Measurements from ENCODE around the gene GABRB1.

The GABRB1 gene

DNA sequence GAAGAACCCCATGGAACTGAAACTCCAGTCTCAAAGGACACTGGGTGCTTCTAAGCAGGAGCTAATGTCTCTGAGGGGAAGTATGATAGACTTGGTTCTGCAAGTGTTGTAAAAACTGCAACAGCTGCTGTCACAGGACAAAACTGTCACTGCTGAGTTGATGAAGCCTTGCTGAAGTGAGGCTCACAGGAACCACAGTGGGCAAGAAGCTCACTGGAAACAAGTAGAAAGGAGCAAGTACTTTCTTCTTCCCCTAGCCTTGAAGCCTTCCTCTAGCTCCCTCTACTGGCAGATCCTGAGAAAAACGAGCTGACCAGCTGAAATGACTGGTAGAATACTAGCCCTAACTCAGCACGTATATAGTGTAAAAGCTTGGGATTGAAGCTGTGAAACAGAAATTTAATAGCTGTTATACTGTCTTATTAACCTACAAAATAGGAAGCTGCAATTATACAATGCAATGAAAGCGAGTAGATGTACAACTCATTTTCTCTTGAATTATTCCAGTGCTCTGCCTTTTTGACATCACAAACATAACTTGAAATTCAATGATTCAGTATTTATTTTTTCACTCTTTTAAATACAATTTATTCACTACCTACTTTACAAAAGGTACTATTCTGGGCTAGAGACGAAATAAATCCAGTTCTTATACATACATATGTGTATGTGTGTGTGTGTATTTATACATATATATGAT, 91.4 kb downstream of the GABRB1 start:
- peaks cover 3% of the 10 kb centered on the region for H3K9me3 Mint-ChIP-seq
- ATAC-seq = peak; percentile 51
- no peaks in the 10 kb centered on the region for H3K4me1 Mint-ChIP-seq
- no peak overlapping the region for H3K4me3 Mint-ChIP-seq
- H3K36me3 Mint-ChIP-seq = no peaks in the 10 kb centered on the region
- H3K27me3 Mint-ChIP-seq = no peaks in the 10 kb centered on the region
- H3K27ac Mint-ChIP-seq = no peak overlapping the region

DNA sequence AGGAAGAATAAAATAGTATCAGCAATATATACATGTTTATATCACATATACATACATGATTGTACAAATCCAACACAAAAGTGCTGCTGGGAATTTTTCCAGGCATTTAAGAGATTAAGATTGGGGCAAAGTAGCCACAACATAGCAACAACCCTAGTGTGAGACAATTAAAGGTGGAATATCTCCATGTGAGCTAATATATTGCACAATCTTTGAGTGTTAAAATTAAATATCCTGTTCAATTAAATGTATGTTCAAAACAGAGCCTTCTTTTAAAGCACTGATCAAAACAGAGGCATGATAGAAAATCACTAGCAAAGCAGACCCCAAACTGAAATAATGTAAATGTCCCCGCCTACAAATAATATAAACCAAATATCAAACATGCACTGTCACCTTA, 97.6 kb downstream of the GABRB1 start:
- H3K27ac Mint-ChIP-seq = no peak overlapping the region
- H3K4me3 Mint-ChIP-seq = no peak overlapping the region
- no peaks in the 10 kb centered on the region for H3K36me3 Mint-ChIP-seq
- H3K9me3 Mint-ChIP-seq = peaks cover 3% of the 10 kb centered on the region
- ATAC-seq = no peak
- no peaks in the 10 kb centered on the region for H3K27me3 Mint-ChIP-seq
- H3K4me1 Mint-ChIP-seq = no peaks in the 10 kb centered on the region

DNA sequence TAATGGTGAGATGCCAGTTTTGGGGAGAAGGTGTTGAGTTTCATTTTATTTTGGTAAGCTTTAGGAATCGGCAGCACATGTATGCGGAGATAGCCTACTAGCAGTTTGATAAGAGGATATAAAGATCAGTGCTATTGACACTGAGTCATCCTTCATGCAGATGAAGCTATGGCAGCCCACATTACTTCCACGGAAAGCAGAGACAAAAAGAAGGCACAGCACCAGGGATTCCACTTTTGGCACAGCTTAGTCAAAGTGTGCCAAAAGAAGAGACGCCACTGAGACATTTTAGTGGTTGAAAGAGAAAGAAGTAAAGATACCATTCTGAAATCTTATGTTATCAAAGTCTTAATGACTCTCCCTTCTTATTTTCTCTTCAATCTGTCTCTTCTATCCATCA, 103.8 kb downstream of the GABRB1 start:
- ATAC-seq = no peak
- Mint-ChIP-seq H3K4me3 (no peak overlapping the region), H3K9me3 (no peaks in the 10 kb centered on the region), H3K27ac (no peak overlapping the region), H3K27me3 (no peaks in the 10 kb centered on the region), H3K36me3 (no peaks in the 10 kb centered on the region), H3K4me1 (no peaks in the 10 kb centered on the region)

DNA sequence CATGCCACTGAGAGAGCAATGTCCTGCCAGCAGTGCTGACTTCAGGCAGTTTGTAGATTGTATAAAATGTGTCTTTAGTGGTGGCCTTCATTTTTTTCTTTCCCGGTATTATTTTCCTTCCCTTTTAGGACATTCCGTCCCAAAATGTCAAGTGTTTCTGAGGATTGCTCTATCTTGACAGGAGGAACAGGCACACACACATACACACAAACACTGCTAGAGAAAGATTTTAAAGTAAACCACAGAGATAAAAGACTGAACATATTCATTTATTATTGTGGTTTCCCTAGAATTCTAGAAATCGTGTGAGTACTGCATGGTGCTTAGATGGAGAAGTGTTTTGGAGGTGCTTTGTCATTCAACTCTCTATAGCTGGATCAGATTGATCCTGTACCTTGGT, 111.9 kb downstream of the GABRB1 start:
- Mint-ChIP-seq H3K9me3 (no peaks in the 10 kb centered on the region), H3K27ac (no peak overlapping the region), H3K27me3 (peaks cover 9% of the 10 kb centered on the region), H3K4me3 (no peak overlapping the region), H3K4me1 (no peaks in the 10 kb centered on the region), H3K36me3 (no peaks in the 10 kb centered on the region)
- no peak for ATAC-seq

DNA sequence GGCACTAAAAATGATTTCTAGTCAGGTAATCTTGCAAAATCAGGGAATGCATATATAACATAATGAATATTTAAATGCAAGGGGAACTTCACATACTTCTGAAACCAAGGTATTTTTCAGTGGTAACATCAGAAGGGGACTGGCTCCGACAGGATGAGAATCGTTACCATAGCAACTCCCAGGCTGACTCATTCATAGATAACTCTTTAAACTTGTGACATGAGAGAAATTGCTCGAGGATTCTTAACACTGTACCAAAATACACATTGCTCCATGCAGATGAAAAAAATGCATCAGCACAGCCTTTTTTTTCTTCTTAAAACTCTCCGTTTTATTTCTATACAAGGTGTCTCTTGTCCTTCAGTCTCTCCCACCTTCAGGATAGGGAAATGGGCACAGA, 114.3 kb downstream of the GABRB1 start:
- H3K27ac Mint-ChIP-seq = no peak overlapping the region
- no peaks in the 10 kb centered on the region for H3K9me3 Mint-ChIP-seq

DNA sequence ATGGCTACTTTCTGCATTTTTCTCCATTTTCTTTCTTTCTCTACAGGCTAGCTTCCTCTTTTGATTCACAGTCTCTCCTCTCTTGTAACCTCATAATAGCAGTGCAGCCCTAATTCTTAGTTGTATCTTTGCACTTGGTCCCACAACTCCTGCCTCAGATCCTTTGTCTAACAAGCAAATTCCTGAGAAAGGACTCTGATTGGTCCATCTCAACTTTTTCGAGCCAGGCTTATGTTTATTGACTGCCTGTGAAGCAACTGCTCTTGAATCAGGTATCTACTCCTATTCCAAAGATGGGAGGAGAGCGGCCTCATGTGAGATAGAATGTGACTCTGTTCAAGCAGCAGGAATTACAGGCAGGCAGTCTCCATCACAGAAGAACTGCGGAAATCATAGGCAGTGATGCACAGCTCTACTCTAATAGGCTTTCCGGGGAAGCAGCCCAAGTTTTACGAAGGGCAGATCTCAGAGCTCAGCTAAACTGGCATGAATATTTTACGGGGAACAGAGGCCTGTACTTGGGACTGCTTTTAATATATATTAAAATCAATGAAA, 123.5 kb downstream of the GABRB1 start:
- H3K4me3 Mint-ChIP-seq = no peak overlapping the region
- H3K9me3 Mint-ChIP-seq = no peaks in the 10 kb centered on the region
- no peaks in the 10 kb centered on the region for H3K4me1 Mint-ChIP-seq
- ATAC-seq = no peak
- no peak overlapping the region for H3K27ac Mint-ChIP-seq
- no peaks in the 10 kb centered on the region for H3K27me3 Mint-ChIP-seq
- no peaks in the 10 kb centered on the region for H3K36me3 Mint-ChIP-seq

More for the DNA sequence above, 114.3 kb downstream of the GABRB1 start:
- no peak overlapping the region for H3K4me3 Mint-ChIP-seq
- no peaks in the 10 kb centered on the region for H3K4me1 Mint-ChIP-seq
- no peaks in the 10 kb centered on the region for H3K36me3 Mint-ChIP-seq
- peak; percentile 34 for ATAC-seq
- H3K27me3 Mint-ChIP-seq = peaks cover 9% of the 10 kb centered on the region

DNA sequence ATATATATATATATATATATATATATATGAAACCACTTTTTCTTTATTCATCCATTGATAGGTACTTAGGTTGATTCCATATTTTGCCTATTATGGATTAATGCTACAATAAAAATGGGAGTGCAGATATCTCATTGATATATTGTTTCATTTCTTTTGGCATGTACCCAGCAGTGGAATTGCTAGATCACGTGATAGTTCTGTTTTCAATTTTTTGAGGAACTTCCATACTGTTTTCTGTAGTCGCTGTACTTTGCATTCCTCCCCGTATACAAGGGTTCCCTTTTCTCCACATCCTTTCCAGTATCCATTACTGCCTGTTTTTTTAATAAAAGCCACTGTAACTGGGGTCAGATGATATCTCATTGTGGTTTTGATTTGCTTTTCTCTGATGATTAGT, 124.6 kb downstream of the GABRB1 start:
- Mint-ChIP-seq H3K27me3 (no peaks in the 10 kb centered on the region), H3K4me1 (no peaks in the 10 kb centered on the region), H3K9me3 (no peaks in the 10 kb centered on the region), H3K4me3 (no peak overlapping the region), H3K36me3 (no peaks in the 10 kb centered on the region), H3K27ac (no peak overlapping the region)
- ATAC-seq = no peak

DNA sequence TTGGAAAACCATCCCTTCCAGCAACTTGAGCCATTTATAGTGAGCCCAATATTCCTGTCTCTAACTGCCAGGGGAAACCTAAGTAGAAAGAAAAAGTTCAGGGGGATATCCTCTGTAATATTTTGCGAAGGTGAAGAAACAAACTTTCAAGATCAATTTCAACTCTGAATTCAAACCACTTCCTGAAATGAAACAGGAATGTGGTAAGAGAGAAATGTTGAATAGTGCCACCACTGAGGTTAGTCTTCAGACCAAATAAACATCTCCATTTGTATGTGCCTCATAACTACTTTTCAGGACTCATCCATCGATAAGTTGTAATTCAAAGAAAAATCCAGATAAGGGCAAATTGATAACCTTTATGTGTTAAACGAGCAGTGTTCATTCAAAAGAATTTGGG, 128.7 kb downstream of the GABRB1 start:
- H3K27me3 Mint-ChIP-seq = no peaks in the 10 kb centered on the region
- H3K27ac Mint-ChIP-seq = no peak overlapping the region
- peaks cover 1% of the 10 kb centered on the region for H3K9me3 Mint-ChIP-seq
- no peaks in the 10 kb centered on the region for H3K4me1 Mint-ChIP-seq
- H3K4me3 Mint-ChIP-seq = no peak overlapping the region
- no peak for ATAC-seq
- no peaks in the 10 kb centered on the region for H3K36me3 Mint-ChIP-seq

DNA sequence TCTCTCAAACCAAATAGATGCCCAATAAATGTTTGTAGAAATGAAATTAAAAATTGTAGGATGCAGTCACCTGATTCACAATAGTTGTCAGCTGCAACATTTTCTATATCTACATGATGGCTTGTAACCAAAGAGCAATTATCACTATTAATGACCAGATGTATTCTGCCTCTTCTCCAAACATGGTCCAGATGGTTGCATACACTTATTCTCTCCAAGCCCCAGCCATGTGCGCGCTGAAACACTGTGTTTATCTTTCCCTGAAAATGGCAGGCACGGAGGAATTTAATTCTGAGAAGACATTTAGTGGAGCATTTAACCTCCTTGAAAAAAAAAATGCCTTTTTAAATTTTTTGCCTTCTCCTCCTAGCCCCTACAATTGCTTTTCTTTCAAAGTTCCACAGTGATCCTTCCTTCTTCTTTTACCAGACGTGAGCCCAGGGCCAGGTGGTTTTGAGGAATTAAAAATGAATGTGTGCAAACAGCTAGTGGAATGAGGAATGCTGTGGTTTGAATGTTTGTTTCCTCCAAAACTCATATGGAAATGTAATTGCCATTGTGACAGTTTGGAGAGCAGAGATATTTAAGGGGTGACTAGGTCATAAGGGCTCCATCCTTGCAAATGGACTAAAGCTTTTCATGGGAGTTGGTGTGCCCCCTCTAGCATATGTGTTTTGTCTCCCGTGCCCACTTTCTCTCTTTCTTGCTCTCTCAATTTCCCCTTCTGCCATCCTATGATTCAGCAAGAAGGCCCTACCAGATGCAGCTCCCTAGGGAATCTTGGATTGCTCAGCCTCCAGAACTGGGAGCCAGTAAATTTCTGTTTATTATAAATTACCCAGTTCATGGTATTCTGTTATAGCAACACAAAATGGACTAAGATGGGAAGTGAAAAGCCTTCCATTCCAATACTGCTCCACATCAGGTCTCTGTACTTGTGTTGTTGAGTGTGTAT, 136.0 kb downstream of the GABRB1 start:
- no peak overlapping the region for H3K4me3 Mint-ChIP-seq
- H3K27me3 Mint-ChIP-seq = no peaks in the 10 kb centered on the region
- H3K4me1 Mint-ChIP-seq = no peaks in the 10 kb centered on the region
- peaks cover 7% of the 10 kb centered on the region for H3K9me3 Mint-ChIP-seq
- no peaks in the 10 kb centered on the region for H3K36me3 Mint-ChIP-seq
- no peak overlapping the region for H3K27ac Mint-ChIP-seq
- ATAC-seq = no peak

DNA sequence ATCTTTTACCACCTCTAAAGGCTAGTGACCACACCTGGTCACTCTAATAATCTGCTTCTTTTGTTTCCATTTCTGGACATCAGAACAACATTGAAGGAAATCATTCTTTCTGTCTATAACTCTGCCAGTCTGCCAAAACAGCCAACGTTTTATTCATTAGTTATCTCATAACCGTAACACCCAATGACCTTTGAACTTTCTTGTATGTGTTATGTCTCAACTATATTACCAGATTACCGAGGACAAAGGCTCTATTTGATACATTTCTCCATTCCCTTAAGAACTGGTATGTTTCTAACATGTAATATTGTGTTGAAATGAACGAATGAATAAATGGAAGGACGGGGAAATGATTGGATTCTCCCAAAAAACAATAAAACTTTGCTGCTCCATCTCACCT, 152.7 kb downstream of the GABRB1 start:
- no peak for ATAC-seq

DNA sequence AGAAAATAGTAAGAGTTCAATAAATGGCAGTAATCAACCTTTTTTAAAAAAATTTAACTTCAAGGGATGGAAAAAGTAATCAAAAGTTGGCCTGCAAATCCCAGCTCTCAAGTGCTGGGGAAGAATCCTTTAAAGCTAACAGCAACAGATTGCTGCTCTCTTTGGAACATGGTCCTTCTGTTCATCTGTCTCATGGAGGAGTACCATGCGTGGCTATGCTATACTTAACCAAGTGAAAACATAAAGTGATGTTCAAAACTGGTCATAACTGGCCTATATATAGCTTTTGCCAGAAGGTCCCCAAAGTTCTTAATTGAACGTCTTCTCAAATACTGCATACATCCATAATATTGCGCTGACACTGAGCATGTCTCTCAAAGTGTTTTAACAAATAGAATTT, 154.4 kb downstream of the GABRB1 start:
- Mint-ChIP-seq H3K4me3 (no peak overlapping the region), H3K27ac (no peak overlapping the region), H3K27me3 (peaks cover 16% of the 10 kb centered on the region), H3K36me3 (no peaks in the 10 kb centered on the region), H3K4me1 (no peaks in the 10 kb centered on the region), H3K9me3 (no peaks in the 10 kb centered on the region)
- ATAC-seq = no peak

More for the DNA sequence above, 152.7 kb downstream of the GABRB1 start:
- H3K36me3 Mint-ChIP-seq = no peaks in the 10 kb centered on the region
- H3K4me1 Mint-ChIP-seq = no peaks in the 10 kb centered on the region
- H3K27ac Mint-ChIP-seq = no peak overlapping the region
- no peaks in the 10 kb centered on the region for H3K9me3 Mint-ChIP-seq
- no peak overlapping the region for H3K4me3 Mint-ChIP-seq
- H3K27me3 Mint-ChIP-seq = peaks cover 16% of the 10 kb centered on the region

DNA sequence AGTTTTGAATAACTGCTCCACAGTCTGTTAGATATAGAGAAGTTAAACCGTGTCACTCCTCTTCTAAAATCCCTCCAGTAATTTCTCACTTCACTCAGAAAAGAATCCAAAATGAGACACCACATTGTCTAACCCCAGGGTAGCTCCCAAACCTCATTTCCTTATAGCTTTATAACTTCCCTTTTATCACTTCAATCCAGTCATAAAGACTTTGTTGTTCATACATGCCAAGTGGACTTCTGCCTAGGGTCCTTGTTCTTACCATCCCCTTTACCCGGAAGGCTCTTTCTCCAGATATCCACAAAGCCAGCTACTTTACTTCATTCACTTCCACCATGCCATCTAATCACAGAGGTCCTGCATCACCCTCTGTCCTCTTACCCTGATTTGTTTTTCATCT, 156.2 kb downstream of the GABRB1 start:
- Mint-ChIP-seq H3K36me3 (no peaks in the 10 kb centered on the region), H3K4me1 (no peaks in the 10 kb centered on the region), H3K4me3 (no peak overlapping the region), H3K27me3 (peaks cover 16% of the 10 kb centered on the region), H3K9me3 (no peaks in the 10 kb centered on the region), H3K27ac (no peak overlapping the region)
- ATAC-seq = no peak

DNA sequence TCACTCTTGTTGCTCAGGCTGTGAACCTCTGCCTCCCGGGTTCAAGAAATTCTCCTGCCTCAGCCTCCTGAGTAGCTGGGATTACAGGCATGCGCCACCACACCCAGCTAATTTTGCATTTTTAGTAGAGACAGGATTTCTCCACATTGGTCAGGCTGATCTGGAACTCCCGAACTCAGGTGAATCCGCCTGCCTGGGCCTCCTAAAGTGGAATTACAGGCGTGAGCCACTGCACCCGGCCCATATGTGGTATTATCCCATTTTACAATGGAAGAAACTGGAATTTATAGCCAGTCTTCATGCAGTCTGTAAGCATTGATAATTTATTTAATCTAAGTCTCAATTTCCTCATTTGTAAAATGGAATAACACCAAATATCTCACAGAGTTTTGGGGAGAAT, 161.8 kb downstream of the GABRB1 start:
- H3K36me3 Mint-ChIP-seq = no peaks in the 10 kb centered on the region
- no peak overlapping the region for H3K4me3 Mint-ChIP-seq
- H3K27me3 Mint-ChIP-seq = no peaks in the 10 kb centered on the region
- no peaks in the 10 kb centered on the region for H3K4me1 Mint-ChIP-seq
- H3K9me3 Mint-ChIP-seq = no peaks in the 10 kb centered on the region
- ATAC-seq = no peak
- no peak overlapping the region for H3K27ac Mint-ChIP-seq

DNA sequence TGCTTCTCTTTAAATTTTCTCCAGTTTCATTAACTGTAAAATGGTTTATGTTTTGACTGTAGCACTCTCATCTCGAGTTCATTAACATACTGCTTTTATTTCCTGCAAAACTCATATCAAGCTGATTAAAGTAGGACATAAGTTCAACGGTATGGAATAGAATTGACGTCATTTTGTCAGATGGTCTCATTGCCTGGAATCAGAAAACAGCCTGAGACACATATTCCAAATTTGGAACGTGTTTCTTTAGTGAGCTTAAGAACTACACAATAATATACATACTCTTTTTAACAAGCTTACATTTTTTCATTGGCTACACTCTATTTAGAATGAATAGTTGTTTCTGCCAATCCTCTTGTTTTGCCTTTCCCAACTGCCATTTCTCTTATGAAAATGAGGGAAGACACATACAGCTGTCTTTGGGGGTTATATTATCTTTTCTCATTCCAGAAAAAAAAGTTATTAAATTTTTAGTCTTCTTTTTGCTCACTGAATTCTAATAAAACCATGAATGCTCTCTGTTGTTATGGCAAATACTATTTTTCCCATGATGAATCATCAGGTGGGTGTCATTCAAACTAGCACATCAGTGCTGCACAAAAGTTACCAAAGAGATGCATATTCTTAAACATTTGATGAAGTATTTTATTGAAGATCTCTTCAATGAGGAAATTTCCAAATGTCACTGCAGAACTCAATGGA, 162.8 kb downstream of the GABRB1 start:
- Mint-ChIP-seq H3K27ac (no peak overlapping the region), H3K27me3 (no peaks in the 10 kb centered on the region), H3K36me3 (no peaks in the 10 kb centered on the region), H3K4me1 (no peaks in the 10 kb centered on the region), H3K9me3 (no peaks in the 10 kb centered on the region), H3K4me3 (no peak overlapping the region)
- ATAC-seq = no peak

DNA sequence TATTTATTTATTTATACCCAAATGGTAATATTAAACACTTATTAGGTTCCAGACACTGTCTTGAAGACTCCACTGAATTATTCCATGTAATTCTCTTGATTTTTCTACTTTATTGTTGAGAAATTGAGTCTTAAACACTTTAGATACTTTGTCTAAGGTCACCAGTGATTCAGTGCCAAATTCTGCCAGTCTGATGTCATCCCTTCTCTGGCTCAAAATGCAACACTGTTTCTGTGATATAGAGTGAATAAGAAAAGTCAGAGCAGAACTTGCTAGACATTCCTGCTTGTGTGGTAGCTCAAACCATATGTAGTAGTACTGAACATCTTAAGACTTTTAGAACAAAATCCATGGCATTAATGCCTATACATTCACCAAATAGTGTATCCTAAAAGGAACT, 164.3 kb downstream of the GABRB1 start:
- Mint-ChIP-seq H3K4me3 (no peak overlapping the region), H3K36me3 (no peaks in the 10 kb centered on the region), H3K27ac (no peak overlapping the region), H3K9me3 (no peaks in the 10 kb centered on the region), H3K4me1 (no peaks in the 10 kb centered on the region), H3K27me3 (no peaks in the 10 kb centered on the region)
- no peak for ATAC-seq
